Hepatocyte (in vitro differentiated cells): ENCODE measurements around the gene PLS1. TPM values are rescaled to one million over a fixed set of nuclear protein-coding genes. Genes with fewer than 3 reads are reported as not detected.

Source experiments
- DNase-seq: peaks from one replicate; pipeline ENCODE4 v3.0.0-alpha.2; 2016; ENCODE audit warnings: low spot score
- H2AFZ ChIP-seq: fragments of 200-600 bp; sonication (generic); 2 replicates; pipeline ENCODE4 v1.6.0; 2016; ENCODE audit warnings: antibody characterized with exemption, mild to moderate bottlenecking
- H3K27ac ChIP-seq: fragments of 200-600 bp; sonication (generic); 2 replicates; pipeline ENCODE4 v1.5.1; 2016; ENCODE audit warnings: mild to moderate bottlenecking
- H3K27me3 ChIP-seq: fragments of 200-600 bp; sonication (generic); 2 replicates; pipeline ENCODE4 v1.6.1; 2016
- H3K36me3 ChIP-seq: fragments of 200-600 bp; sonication (generic); replicated peaks from 2 replicates; pipeline ENCODE4 v1.5.1; 2016; ENCODE audit warnings: low read depth; ENCODE audit not compliant: insufficient read depth
- H3K4me1 ChIP-seq: fragments of 200-600 bp; sonication (generic); 2 replicates; pipeline ENCODE4 v1.5.1; 2016; ENCODE audit warnings: mild to moderate bottlenecking, moderate library complexity; ENCODE audit not compliant: insufficient read depth
- H3K4me2 ChIP-seq: fragments of 200-600 bp; sonication (generic); 2 replicates; pipeline ENCODE4 v1.6.0; 2016
- H3K4me3 ChIP-seq: fragments of 200-600 bp; sonication (generic); 2 replicates; pipeline ENCODE4 v1.5.1; 2016; ENCODE audit warnings: mild to moderate bottlenecking
- H3K79me2 ChIP-seq: fragments of 200-600 bp; sonication (generic); 2 replicates; pipeline ENCODE4 v1.6.0; 2017; ENCODE audit warnings: mild to moderate bottlenecking
- H3K9me2 ChIP-seq: fragments of 200-600 bp; sonication (generic); replicated peaks from 2 replicates; pipeline ENCODE4 v1.6.0; 2017; ENCODE audit warnings: mild to moderate bottlenecking; ENCODE audit not compliant: insufficient read depth
- H3K9me3 ChIP-seq: fragments of 200-600 bp; sonication (generic); 2 replicates; pipeline ENCODE4 v1.5.1; 2016; ENCODE audit warnings: low read depth, mild to moderate bottlenecking
- H4K20me1 ChIP-seq: fragments of 200-600 bp; sonication (generic); 2 replicates; pipeline ENCODE4 v1.6.0; 2016; ENCODE audit warnings: mild to moderate bottlenecking; ENCODE audit not compliant: insufficient read depth, poor library complexity, severe bottlenecking
- EZH2 ChIP-seq: fragments of 200-600 bp; sonication (generic); IDR thresholded peaks from 2 replicates; pipeline ENCODE4 v1.6.1; 2016; ENCODE audit warnings: antibody characterized with exemption, mild to moderate bottlenecking, borderline replicate concordance
- EZH2phosphoT487 ChIP-seq: fragments of 200-600 bp; sonication (generic); IDR thresholded peaks from one replicate; pipeline ENCODE4 v1.6.1; 2018; ENCODE audit warnings: antibody characterized with exemption, mild to moderate bottlenecking, low read depth, moderate library complexity; ENCODE audit not compliant: unreplicated experiment, severe bottlenecking
- WGBS: methylation state at CpG from one replicate; pipeline ENCODE4 v1.1.6; 2016; ENCODE audit warnings: low lambda C conversion rate; ENCODE audit errors: missing lambda C conversion rate; 5-methylcytosine and 5-hydroxymethylcytosine counted together
- polyA plus RNA-seq: library from polyadenylated mRNA; unstranded; fragments of >200 nt; fragmentation: Nextera tagmentation; extraction: Ambion mirVana; gene quantifications from 2 replicates; pipeline ENCODE4 v1.2.1, GENCODE V29; 2016
- total RNA-seq: library from RNA; depleted of rRNA; stranded (reverse); fragments of >200 nt; gene quantifications from 2 replicates; pipeline ENCODE4 v1.2.3, GENCODE V29; 2014
- TF ChIP-seq, protein P1 (sequence below): fragments of 200-600 bp; sonication (generic); IDR thresholded peaks from 2 replicates; pipeline ENCODE4 v1.5.1; 2016; ENCODE audit warnings: antibody characterized with exemption, mild to moderate bottlenecking; ENCODE audit not compliant: poor library complexity

The PLS1 gene
- total and polyA plus RNA-seq, 2 experiments from 2014 or later, result 9.7 to 22.8 TPM

DNA sequence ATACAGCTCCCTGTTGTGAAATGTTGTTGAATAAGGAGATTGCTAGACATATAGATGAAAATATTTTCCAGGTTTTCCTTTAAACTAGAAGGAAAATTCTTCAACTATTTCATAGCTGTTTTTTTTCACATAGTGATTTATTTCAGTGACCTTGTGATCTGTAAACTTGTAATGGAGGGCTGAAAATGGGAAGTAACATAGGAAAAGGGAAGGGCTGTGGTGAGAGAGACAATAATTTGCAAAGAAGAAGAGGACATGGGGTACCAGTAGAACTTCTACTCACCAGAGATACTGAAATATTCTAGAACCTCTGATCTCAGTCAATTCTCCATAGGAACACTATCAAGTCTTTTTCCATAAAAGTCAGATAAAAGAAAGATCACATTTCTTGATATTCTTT is 60.4 kb downstream of the PLS1 start:
- no peak overlapping the region for H3K4me2 ChIP-seq
- TF ChIP-seq, protein P1, sequence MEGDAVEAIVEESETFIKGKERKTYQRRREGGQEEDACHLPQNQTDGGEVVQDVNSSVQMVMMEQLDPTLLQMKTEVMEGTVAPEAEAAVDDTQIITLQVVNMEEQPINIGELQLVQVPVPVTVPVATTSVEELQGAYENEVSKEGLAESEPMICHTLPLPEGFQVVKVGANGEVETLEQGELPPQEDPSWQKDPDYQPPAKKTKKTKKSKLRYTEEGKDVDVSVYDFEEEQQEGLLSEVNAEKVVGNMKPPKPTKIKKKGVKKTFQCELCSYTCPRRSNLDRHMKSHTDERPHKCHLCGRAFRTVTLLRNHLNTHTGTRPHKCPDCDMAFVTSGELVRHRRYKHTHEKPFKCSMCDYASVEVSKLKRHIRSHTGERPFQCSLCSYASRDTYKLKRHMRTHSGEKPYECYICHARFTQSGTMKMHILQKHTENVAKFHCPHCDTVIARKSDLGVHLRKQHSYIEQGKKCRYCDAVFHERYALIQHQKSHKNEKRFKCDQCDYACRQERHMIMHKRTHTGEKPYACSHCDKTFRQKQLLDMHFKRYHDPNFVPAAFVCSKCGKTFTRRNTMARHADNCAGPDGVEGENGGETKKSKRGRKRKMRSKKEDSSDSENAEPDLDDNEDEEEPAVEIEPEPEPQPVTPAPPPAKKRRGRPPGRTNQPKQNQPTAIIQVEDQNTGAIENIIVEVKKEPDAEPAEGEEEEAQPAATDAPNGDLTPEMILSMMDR, result no peak
- TF ChIP-seq EZH2 (no peak), EZH2phosphoT487 (no peak)
- H3K36me3 ChIP-seq, result no peaks in the 10 kb centered on the region
- H3K9me3 ChIP-seq, result no peaks in the 10 kb centered on the region
- no peaks in the 10 kb centered on the region for H3K27me3 ChIP-seq
- DNase-seq, result no peak
- H4K20me1 ChIP-seq, result no peaks in the 10 kb centered on the region
- H3K9me2 ChIP-seq, result no peaks in the 10 kb centered on the region
- H3K27ac ChIP-seq, result no peak overlapping the region
- no peak overlapping the region for H2AFZ ChIP-seq
- H3K4me3 ChIP-seq, result no peak overlapping the region
- H3K79me2 ChIP-seq, result peaks cover 2% of the 10 kb centered on the region
- no peaks in the 10 kb centered on the region for H3K4me1 ChIP-seq

DNA sequence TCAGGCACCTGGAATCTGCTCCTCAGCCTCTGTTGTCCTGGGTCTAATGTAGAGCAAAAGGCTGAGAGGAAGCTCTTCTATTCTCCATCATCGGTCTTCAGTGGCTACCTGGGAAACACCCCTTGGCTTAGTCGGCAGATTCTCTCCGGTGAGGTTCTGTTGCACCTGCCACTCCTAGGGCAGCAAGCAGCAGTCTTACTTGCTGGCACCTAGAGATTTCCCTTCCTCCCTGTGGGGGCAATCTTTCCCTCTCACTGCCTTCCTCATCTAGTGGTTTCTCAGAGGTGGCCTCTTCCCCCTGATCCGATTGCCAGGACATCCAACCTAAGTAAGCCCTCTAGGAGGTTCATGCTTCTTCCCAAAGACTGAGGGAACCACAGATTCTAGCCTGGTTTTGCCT is 60.8 kb downstream of the PLS1 start:
- no peaks in the 10 kb centered on the region for H4K20me1 ChIP-seq
- no peaks in the 10 kb centered on the region for H3K27me3 ChIP-seq
- peaks cover 2% of the 10 kb centered on the region for H3K79me2 ChIP-seq
- H3K9me2 ChIP-seq, result no peaks in the 10 kb centered on the region
- no peaks in the 10 kb centered on the region for H3K9me3 ChIP-seq
- WGBS, result 93% methylated on average over 4 of the region's 4 CpGs
- TF ChIP-seq, protein P1, result no peak
- no peak for TF ChIP-seq EZH2
- no peak for TF ChIP-seq EZH2phosphoT487
- DNase-seq, result no peak
- H3K4me2 ChIP-seq, result no peak overlapping the region
- H3K36me3 ChIP-seq, result no peaks in the 10 kb centered on the region
- H2AFZ ChIP-seq, result no peak overlapping the region
- no peak overlapping the region for H3K27ac ChIP-seq
- no peak overlapping the region for H3K4me3 ChIP-seq
- no peaks in the 10 kb centered on the region for H3K4me1 ChIP-seq

DNA sequence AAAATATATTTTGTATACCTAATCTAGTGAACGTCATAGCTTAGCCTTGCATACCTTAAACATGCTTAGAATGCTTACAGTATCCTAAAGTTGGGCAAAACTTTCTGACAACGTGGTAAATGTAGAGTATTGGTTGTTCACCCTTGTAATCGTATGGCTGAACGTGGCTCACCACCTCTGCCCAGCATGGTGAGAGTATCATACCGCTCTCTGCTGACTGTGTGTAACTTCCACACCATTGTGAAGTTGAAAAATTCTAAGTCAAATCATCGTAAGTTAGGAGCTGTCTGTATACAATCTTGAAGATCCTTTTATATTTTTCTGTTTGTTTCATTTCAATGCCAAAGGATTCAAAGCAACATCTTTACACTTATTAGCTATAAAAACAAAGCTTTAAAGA is 64.2 kb downstream of the PLS1 start:
- no peak for TF ChIP-seq EZH2phosphoT487
- TF ChIP-seq, protein P1, result no peak
- no peak for TF ChIP-seq EZH2
- Histone ChIP-seq H2AFZ (no peak overlapping the region), H3K4me2 (no peak overlapping the region), H3K27ac (no peak overlapping the region), H3K9me2 (no peaks in the 10 kb centered on the region), H3K79me2 (no peaks in the 10 kb centered on the region), H3K9me3 (no peaks in the 10 kb centered on the region), H3K4me1 (peaks cover 8% of the 10 kb centered on the region), H4K20me1 (no peaks in the 10 kb centered on the region), H3K36me3 (no peaks in the 10 kb centered on the region), H3K4me3 (no peak overlapping the region), H3K27me3 (no peaks in the 10 kb centered on the region)
- WGBS, result 70% methylated on average over 6 of the region's 6 CpGs
- DNase-seq, result no peak

DNA sequence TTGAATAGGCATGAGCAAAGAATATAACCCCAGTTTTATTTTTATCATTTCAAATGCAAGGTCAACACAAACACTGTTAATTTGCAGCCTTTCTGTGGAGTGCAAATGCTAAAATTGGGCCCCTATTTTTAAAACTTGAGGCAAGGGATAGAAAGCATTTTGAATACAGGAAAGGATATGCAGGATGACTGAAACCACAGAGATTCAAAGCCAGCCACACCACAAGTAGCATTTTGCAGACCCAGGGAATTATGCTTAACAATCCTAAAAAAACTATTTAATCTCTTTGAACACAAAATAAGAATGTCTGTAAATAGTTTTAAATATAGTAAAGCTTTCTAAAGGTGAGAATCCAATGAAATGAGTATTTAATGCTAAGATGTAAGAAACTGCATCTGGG is 64.7 kb downstream of the PLS1 start:
- H3K4me1 ChIP-seq, result peaks cover 12% of the 10 kb centered on the region
- H3K4me3 ChIP-seq, result no peak overlapping the region
- no peaks in the 10 kb centered on the region for H4K20me1 ChIP-seq
- H3K27me3 ChIP-seq, result no peaks in the 10 kb centered on the region
- H3K4me2 ChIP-seq, result no peak overlapping the region
- no peaks in the 10 kb centered on the region for H3K36me3 ChIP-seq
- H2AFZ ChIP-seq, result no peak overlapping the region
- no peaks in the 10 kb centered on the region for H3K9me3 ChIP-seq
- H3K9me2 ChIP-seq, result no peaks in the 10 kb centered on the region
- TF ChIP-seq EZH2phosphoT487 (no peak), EZH2 (no peak)
- TF ChIP-seq, protein P1, result no peak
- H3K27ac ChIP-seq, result no peak overlapping the region
- H3K79me2 ChIP-seq, result no peaks in the 10 kb centered on the region
- no peak for DNase-seq
